Skeletal muscle tissue (tissue), 4 donors: Measurements from ENCODE around the gene HACD2. TPM values are rescaled to one million over a fixed set of nuclear protein-coding genes. Genes with fewer than 3 reads are reported as not detected.

ENCODE experiments used
- H3K27ac ChIP-seq: one replicate; pipeline ENCODE4 v1.7.0; 2013; ENCODE audit warnings: mild to moderate bottlenecking, low read depth, low read length, inconsistent platforms
- H3K27me3 ChIP-seq, 3 donors: one replicate each; pipeline ENCODE4 v1.7.0; 2013; ENCODE audit warnings: low read length in 3 of 3; ENCODE audit not compliant: control insufficient read depth in 3 of 3, insufficient read depth in 3 of 3
- H3K36me3 ChIP-seq, 3 donors: one replicate each; pipeline ENCODE4 v1.7.0; 2013; ENCODE audit warnings: low read length in 3 of 3; ENCODE audit not compliant: control insufficient read depth in 3 of 3, insufficient read depth in 3 of 3
- H3K4me1 ChIP-seq, 3 donors: one replicate each; pipeline ENCODE4 v1.7.0; 2013; ENCODE audit warnings: low read length in 3 of 3, mild to moderate bottlenecking in 3 of 3; ENCODE audit not compliant: control insufficient read depth in 3 of 3, insufficient read depth in 3 of 3
- H3K4me3 ChIP-seq, 3 donors: one replicate each; pipeline ENCODE4 v1.7.0; 2013; ENCODE audit warnings: low read length in 3 of 3
- H3K9ac ChIP-seq, 3 donors: one replicate each; pipeline ENCODE4 v1.7.0; 2013; ENCODE audit warnings: low read length in 3 of 3, mild to moderate bottlenecking in 3 of 3, moderate library complexity in 2 of 3, low read depth in 1 of 3
- H3K9me3 ChIP-seq, 3 donors: one replicate each; pipeline ENCODE4 v1.7.0; 2013; ENCODE audit warnings: low read length in 3 of 3; ENCODE audit not compliant: control insufficient read depth in 3 of 3
- total RNA-seq: library from RNA; depleted of rRNA; stranded (reverse); fragments of >200 nt; gene quantifications from one replicate; pipeline ENCODE4 v1.2.3, GENCODE V29; 2014
- donor health status: Osteomylitis.

The HACD2 gene
- total RNA-seq, 1 donor from 2014 or later = 15.7 TPM

DNA sequence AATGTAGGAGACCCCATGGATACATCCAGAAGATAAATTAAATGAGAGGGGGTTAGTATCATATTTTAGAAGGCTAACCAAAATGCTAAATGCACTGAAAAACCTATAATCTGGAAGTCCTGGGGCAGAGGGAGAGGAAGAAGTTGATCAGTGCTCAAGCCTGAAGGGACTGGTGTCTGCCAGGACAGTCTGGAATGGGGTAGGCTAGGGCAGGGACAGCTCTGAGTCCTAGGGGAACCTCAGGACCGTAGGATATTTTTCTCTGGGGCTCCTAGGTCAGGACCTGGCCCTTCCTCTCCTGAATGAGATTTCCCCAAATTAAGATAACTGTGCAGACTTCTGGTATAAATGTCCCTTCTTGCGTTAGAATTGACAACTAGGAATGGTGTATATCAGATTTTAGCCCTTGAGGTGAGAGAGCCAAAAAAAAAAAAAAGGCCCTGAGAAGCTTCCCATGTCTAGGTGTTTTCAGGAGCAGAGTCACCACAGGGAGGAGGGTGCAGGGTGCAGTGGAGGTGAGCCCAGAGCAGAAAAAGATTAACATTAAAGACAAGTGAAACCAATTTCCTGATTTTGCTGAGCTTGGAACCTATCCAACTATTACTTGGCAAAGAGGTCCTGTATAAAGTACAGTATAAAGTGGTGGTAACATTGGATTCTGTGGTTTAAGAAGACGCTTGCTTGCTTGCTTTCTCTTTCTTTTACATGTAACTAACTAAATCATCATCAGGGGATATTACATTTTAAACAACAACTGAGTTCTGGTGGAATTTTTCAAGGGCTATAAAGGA, 63.5 kb downstream of the HACD2 start:
- no peak overlapping the region for H3K4me3 ChIP-seq
- H3K36me3 ChIP-seq = peaks cover 0 to 4% (median 3%) of the 10 kb centered on the region in 3 donors
- H3K9me3 ChIP-seq = no peaks in the 10 kb centered on the region
- H3K9ac ChIP-seq = no peak overlapping the region
- H3K27ac ChIP-seq = no peak overlapping the region
- H3K4me1 ChIP-seq = peaks cover 3 to 10% (median 5%) of the 10 kb centered on the region in 3 donors
- no peaks in the 10 kb centered on the region for H3K27me3 ChIP-seq

DNA sequence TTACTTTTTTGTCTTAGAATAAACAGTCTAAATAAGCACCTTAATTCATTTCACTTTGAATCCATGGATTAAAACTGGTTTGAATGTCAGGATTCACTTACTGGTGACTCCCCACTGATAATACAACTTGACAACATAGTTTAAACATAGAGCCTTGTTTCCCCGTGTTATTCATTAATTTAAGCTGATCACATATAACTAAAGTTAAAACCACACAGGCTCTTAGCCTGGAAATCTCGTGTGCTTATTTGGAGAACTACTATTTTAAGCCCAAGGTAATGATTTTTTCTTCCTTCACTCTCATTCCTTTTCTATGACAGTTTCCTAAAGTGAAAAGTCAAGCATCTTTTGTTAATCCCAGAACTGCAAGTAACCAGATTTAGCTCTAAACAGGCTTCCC, 64.2 kb downstream of the HACD2 start:
- Histone ChIP-seq H3K4me1 (peaks cover 3 to 10% (median 5%) of the 10 kb centered on the region in 3 donors), H3K4me3 (no peak overlapping the region), H3K27ac (no peak overlapping the region), H3K36me3 (peaks cover 0 to 3% (median 0%) of the 10 kb centered on the region in 3 donors), H3K27me3 (no peaks in the 10 kb centered on the region), H3K9me3 (no peaks in the 10 kb centered on the region), H3K9ac (no peak overlapping the region)

DNA sequence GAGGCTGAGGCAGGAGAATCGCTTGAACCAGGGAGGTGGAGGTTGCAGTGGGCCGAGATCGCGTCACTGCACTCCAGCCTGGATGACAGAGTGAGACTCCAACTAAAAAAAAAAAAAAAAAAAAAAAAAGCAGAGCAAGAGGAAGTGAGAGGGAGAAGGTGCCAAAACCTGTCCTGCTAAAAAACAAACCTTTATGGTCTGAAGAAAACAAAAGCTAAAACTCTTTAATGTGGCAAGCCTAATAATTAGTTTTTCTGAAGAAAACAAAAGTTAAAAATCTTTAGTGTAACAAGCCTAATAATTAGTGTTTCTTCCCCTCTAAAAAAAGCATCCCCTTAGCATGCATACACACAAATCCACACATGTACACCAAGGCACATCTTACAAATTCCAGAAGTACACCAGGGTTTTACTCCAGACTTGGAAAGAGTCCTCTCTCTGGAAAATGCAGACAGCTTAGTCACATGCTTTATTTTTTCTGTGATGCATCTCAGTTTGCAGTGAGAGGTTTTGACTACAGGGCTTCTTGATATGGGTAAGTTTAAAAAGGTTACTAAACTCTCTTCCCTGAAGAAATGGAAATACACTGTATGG, 65.9 kb downstream of the HACD2 start:
- Histone ChIP-seq H3K36me3 (peaks cover 0 to 4% (median 0%) of the 10 kb centered on the region in 3 donors), H3K27me3 (no peaks in the 10 kb centered on the region), H3K9ac (no peak overlapping the region), H3K4me3 (no peak overlapping the region), H3K4me1 (peaks cover 3 to 10% (median 5%) of the 10 kb centered on the region in 3 donors), H3K9me3 (no peaks in the 10 kb centered on the region), H3K27ac (no peak overlapping the region)

DNA sequence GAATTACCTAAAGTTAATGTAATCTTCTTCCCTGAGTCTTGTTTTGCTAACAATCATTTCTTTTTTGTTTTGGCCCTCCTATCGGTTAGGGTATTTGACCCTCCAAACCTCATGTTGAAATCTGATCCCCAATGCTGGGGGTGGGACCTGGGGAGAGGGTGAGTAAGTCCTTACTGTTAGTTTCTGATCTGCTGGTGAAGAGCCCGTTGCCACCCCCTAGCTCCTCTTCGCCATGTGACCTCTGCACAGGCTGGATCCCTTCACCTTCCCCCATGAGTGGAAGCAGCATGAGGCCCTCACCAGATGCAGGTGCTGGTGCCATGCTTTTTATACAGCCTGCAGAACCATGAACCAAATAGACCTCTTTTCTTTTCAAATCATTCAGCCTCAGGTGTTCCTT, 73.1 kb downstream of the HACD2 start:
- Histone ChIP-seq H3K9ac (no peak overlapping the region), H3K27me3 (no peaks in the 10 kb centered on the region), H3K4me3 (no peak overlapping the region), H3K36me3 (peaks cover 5 to 6% (median 5%) of the 10 kb centered on the region in 3 donors), H3K9me3 (no peaks in the 10 kb centered on the region), H3K4me1 (no peaks in the 10 kb centered on the region), H3K27ac (no peak overlapping the region)

DNA sequence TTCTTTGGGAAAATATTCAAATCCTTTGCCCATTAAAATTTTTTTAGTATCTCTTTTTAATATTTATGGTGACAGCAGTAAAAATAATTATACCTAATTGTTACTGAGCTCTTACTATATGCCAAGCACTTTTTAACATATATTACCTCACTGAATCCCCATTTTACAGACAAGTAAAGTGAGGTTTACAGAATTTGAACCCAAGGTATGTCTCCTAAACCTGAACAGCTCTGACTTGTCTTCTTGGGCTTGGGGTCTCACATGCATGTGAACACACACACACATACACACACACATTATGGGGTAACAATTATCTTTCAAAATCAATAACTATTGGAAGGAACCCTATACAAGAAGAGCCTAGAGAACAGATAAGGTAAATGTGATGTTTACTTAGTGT, 73.8 kb downstream of the HACD2 start:
- Histone ChIP-seq H3K9ac (no peak overlapping the region), H3K27ac (no peak overlapping the region), H3K27me3 (no peaks in the 10 kb centered on the region), H3K4me3 (no peak overlapping the region), H3K36me3 (peaks cover 5 to 6% (median 5%) of the 10 kb centered on the region in 3 donors), H3K9me3 (no peaks in the 10 kb centered on the region), H3K4me1 (no peaks in the 10 kb centered on the region)

DNA sequence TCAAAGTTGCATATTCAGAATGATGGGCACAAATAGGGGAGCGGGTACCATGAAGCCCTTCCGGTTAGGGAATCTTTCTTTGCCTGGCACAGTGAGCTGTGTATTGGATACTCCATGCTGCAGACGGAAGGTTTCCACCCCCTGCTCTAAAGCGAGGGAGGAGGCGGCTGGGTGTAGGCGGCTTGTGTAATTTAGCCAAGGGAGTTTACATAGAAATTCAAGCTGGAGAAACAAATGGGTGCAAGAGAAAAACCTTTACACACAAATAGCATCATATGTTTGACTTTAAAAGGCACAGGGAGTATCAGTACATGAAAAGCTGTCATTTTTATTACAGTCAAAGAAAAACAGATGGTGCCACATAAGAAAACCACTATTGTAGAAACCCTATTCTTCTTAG, 76.7 kb downstream of the HACD2 start:
- Histone ChIP-seq H3K27me3 (no peaks in the 10 kb centered on the region), H3K36me3 (peaks cover under 1 to 1% (median under 1%) of the 10 kb centered on the region in 3 donors), H3K27ac (no peak overlapping the region), H3K9ac (no peak overlapping the region), H3K4me1 (no peaks in the 10 kb centered on the region), H3K9me3 (no peaks in the 10 kb centered on the region), H3K4me3 (no peak overlapping the region)

DNA sequence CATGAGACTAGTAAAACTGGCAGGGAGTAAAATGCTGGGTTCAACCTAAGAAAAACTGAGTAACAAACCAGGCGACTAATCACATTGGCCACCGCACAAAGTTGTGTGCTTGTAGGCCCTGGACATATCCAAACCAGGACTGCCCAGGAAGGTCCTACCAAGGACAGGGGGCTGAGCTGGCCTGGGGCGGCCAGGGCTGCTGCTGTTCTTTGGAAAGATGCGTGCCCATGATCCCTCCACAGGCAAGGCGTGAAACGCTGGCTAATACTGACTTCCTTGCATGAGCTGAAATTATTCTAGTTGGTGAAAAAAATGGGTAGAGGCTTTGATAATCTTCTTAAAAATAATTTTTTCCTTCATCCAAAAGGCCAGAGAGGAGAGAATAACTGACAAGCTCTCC, 79.0 kb downstream of the HACD2 start:
- H3K36me3 ChIP-seq = no peaks in the 10 kb centered on the region
- no peak overlapping the region for H3K27ac ChIP-seq
- no peaks in the 10 kb centered on the region for H3K9me3 ChIP-seq
- no peaks in the 10 kb centered on the region for H3K4me1 ChIP-seq
- no peaks in the 10 kb centered on the region for H3K27me3 ChIP-seq
- H3K9ac ChIP-seq = no peak overlapping the region
- H3K4me3 ChIP-seq = no peak overlapping the region

DNA sequence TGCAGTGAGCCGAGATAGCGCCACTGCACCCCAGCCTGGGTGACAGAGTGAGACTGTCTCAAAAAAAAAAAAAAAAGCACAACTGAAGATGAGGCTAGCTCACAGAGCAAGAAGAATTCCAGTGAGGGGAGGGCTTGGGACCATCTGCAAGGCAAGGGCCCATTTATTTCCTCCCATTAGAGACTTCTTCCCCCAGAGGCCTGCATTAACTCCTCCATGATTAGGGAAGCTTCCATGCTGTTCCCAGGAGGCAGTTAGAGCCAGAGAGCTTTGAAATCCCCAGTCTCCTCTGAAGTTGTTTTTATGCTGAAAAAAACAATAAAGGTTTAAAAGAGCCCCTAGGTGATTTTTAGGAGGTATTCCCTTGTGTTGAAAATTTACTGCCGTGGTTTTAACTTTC, 81.7 kb downstream of the HACD2 start:
- Histone ChIP-seq H3K9ac (no peak overlapping the region), H3K4me3 (no peak overlapping the region), H3K4me1 (no peaks in the 10 kb centered on the region), H3K36me3 (peaks cover 0 to 3% (median 2%) of the 10 kb centered on the region in 3 donors), H3K27ac (no peak overlapping the region), H3K27me3 (no peaks in the 10 kb centered on the region), H3K9me3 (no peaks in the 10 kb centered on the region)

DNA sequence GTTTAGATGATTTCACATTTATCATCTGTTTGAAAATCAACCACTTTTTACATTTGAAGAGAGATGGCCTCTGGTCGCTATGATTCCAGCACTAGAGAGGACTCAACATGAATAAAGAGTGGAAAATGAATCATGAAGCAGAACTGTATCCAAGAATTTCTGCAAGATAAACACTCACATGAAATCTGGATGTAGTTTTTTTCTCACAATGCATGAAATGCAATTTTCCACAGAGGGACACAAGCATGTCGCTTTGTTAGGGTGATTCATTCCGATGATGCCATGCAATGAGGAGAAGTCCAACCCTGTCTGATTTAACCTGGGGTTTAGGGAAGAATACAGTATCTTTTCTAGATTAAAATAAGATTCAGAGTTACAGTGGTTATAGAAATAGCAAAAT, 85.5 kb downstream of the HACD2 start:
- Histone ChIP-seq H3K9ac (no peak overlapping the region), H3K4me3 (no peak overlapping the region), H3K9me3 (no peaks in the 10 kb centered on the region), H3K27ac (no peak overlapping the region), H3K27me3 (no peaks in the 10 kb centered on the region), H3K36me3 (peaks cover 0 to 15% (median 5%) of the 10 kb centered on the region in 3 donors), H3K4me1 (no peaks in the 10 kb centered on the region)

DNA sequence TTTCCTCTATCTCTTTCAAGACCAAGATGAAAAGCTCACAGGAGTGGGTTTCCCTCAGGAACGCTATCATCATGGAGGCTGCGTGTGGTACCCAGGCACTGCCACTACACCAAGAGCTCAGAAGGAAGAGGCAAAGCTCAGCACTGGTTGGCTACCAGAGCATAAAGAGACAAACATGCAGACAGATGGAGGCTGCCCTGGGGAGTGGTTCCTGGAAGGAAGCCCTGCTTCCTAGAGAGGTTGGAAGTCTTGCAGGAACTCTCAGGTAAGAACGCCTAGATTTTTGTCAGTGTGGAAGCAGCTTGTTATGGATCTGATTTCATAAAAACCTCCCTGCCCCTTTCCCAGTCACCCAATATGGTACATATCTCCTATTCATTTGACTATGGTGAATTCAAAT, 86.1 kb downstream of the HACD2 start:
- H3K27ac ChIP-seq = no peak overlapping the region
- H3K4me3 ChIP-seq = no peak overlapping the region
- H3K9ac ChIP-seq = no peak overlapping the region
- no peaks in the 10 kb centered on the region for H3K9me3 ChIP-seq
- no peaks in the 10 kb centered on the region for H3K27me3 ChIP-seq
- no peaks in the 10 kb centered on the region for H3K4me1 ChIP-seq
- peaks cover 0 to 19% (median 5%) of the 10 kb centered on the region in 3 donors for H3K36me3 ChIP-seq
